Fibroblast of the conjunctiva (primary cell): ENCODE measurements around the gene DACT3.

ENCODE experiments used
- DNase-seq: peaks from one replicate; pipeline ENCODE4 v3.0.0-alpha.2; 2010; ENCODE audit warnings: low read depth

The DACT3 gene

DNA sequence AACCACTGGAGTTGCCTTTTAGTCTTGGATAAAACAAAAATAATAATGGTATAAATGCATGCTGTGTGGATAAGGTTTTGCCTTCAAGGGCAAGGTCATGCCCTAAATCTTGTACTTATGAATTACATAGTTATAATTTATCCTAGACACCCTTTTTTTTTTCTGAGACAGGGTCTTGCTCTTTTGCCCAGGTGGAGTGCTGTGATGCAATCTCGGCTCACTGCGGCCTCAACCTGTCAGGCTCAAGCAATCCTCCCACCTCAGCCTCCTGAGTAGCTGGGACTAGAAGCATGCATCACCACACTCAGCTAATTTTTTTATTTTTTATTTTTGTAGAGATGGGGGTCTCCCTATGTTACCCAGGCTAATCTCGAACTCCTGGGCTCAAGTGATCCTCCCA, 7.7 kb upstream of the DACT3 start:
- no peak for DNase-seq

DNA sequence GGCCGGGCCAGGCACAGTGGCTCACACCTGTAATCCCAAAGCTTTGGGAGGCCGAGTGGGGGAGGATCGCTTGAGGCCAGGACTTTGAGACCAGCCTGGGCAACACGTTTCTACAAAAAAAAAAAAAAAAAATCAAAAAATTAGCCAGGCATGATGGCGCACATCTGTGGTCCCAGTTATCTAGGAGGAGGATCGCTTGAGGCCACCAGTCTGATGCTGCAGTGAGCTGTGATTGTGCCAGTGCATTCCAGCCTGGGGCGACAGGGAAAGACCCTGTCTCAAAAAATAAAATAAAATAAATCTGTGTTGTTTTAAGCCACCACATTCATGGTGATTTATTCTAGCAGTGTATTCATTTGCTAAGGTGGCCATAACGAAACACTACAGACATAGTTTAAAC, 4.1 kb upstream of the DACT3 start:
- no peak for DNase-seq

DNA sequence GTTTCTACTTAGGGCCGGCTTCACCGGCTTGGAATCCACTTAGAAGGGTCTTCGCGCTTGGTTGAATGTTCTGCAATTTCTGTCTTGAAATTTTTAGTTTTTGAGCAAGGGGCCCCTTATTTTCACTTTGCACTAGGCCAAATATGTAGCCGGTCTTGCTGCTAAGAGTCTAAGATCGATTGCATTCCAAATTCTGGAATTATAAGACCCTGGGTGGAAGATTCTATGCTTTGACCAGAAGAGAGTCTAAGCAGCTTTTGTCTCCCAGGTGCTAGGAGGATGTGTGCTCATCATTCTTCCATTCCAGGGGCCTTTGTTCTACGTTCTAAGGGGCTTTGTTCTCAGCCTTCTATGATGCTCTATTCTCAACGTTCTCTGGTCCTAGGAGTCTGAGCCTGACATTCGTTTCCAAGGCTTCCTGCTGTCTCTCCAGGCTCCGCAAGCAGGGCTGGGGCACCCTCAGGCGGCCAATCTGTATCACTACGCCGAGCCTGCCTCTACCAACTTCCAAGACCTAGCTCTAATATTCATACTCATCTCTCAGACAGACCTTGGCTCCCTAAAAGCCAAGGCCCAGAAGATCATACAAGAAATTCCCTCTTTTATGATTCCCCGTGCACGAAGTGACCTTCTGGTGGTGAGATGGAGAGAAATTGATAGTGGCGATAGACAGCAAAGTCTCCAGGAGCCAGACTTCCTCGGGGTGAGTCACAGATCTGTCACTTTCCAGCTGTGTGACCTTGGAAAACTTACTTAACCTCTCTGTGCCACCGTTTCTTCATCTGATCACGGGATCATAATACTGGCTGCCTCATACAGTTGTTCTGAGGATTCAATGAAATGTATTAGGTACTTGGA, 982 bp upstream of the DACT3 start:
- DNase-seq = peak; percentile 82

DNA sequence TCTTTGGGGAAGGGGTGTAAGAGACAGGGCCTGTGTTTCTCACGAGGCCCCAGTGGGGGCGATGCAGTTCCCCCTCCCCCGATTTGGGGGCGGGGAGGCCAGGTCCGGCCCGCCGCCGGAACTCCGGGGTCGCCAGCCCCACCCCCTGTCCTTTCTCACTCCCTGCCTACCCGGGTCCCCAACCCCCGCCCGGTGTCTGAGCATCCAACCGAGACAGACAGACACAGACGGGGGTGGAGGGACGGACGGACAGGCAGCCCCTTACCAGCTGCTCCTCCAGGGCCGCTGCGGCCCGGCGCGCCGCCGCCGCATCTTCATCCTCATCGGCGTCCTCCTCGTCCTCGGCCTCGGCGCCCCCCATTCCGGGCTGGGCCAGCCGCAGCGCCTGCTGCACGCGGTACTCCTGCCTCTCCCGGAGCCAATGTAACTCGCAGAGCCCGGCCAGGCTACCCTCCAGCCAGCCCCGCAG, 397 bp downstream of the DACT3 start:
- DNase-seq = no peak

DNA sequence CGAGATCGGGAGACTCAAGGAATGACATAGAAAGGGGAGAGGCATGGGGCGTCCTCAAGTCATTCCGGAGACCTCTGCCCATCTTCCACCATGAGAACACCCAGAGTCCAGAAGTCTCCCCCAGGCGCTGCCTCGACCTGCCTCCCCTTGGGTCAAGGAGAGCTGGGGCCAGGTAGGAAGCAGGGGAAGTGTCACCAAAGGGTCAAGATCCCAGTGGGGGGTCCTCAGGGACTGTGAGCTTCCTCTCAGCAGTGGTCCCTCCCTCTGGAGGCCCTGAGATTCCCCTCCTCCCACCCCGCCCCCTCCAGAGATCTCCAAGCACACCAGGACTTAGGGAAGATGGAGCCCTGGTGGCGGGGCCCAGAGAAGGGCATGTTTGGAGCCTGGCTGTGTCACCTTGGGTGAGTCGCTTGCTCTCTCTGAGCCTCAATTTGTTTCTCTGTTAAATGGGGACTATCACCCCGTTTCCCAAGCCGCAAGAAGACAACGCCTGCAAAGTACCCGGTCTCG, 919 bp downstream of the DACT3 start:
- DNase-seq = no peak

DNA sequence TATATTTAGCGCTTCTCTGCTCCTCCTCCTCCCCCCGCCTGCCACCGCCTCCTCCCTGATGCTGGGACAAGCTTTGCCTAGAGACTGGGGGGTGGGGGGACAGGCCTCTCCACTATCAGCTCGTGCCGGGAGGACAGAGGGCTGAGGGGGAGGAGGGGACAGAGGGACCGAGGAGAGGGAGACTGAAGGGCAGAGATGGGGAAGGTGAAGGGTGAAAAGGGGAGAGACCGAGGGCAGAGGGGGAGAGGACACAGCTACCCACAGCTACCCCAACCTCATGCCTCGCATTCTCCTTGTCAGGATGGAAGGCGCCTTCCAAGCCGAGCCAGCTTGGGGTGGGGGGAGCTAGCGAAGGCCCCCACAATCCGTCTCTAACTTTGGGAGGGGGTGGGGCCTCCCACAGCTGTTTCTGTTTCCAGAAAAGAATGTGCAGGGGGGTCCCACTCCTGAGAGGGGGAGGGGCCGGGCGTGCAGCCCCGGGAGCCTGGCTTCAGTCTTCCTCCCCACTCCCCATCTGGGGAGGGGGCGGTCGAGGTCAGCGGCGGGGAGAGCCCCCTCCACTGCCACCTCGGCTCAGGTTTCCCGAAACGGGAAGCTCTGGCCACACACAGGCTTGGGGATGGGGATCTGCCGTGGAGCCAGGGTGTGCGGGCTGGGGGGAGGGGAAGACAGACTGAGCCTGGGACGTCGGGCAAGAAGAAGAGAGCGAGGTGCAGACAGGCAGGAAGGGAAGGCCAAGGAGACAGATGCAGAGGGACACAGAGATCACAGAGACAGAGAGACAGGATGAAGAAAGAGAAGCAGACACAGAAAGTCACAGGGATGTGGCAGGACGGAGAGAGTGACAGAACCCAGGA, 1.6 kb downstream of the DACT3 start:
- no peak for DNase-seq

DNA sequence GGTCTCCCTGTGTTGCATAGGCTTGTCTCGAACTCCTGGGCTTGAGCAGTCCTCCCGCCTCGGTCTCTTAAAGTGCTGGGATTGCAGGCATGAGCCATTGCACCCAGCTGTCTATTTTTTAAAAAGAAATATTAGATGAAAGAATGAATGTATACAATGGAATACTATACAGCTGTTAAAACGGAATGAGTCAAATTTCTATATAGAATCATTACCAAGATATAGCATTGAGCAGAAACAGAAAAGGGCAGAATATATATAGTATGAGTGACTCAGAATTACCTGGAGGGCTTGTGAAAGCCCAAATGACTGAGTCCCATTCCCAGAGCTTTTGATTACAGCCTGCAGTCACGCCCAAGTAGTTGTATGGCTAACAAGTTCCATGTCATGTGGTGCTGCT, 4.4 kb downstream of the DACT3 start:
- DNase-seq = no peak

DNA sequence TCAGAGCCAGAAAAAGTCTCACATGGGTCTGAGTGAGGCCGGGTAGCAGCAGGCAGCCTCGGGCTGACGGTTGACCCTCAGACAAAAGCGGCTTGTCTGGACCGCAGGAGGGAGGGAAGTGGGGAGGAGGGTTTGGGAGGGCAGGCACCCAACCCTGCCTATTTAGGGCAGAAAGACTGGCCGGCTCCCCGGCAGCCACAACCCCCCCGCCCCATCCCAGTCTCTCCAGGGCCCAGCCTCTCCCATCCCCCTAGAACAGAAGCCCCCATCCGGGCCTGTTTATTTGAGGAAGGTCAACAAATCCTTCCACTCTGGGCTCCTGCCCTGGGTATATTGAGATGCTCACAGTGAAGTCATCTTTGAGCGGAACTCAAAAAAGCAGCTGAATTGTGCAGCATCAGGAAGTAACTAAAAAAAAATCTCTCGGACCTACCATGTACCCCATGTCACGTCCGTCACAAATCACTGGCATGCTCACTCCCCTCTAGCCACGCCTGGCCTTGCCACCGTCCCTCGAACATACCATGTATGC, 6.3 kb downstream of the DACT3 start:
- DNase-seq = no peak

DNA sequence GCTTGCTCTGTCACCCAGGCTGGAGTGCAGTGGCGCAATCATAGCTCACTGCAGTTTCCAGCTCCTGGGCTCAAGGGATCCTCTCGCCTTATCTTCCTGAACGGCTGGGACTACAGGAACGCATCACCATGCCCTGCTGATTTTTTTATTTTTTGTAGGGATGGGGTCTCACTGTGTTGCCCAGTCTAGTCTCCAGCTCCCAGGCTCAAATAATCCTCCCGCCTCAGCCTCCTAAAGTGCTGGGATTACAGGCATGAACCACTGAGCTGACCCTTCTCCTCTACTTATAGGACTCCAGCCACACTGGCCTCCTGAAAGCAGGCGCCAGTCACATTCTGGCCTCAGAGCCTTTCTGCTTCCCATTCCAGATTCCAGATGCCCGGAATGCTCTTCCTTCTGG, 10.5 kb downstream of the DACT3 start:
- DNase-seq = no peak

DNA sequence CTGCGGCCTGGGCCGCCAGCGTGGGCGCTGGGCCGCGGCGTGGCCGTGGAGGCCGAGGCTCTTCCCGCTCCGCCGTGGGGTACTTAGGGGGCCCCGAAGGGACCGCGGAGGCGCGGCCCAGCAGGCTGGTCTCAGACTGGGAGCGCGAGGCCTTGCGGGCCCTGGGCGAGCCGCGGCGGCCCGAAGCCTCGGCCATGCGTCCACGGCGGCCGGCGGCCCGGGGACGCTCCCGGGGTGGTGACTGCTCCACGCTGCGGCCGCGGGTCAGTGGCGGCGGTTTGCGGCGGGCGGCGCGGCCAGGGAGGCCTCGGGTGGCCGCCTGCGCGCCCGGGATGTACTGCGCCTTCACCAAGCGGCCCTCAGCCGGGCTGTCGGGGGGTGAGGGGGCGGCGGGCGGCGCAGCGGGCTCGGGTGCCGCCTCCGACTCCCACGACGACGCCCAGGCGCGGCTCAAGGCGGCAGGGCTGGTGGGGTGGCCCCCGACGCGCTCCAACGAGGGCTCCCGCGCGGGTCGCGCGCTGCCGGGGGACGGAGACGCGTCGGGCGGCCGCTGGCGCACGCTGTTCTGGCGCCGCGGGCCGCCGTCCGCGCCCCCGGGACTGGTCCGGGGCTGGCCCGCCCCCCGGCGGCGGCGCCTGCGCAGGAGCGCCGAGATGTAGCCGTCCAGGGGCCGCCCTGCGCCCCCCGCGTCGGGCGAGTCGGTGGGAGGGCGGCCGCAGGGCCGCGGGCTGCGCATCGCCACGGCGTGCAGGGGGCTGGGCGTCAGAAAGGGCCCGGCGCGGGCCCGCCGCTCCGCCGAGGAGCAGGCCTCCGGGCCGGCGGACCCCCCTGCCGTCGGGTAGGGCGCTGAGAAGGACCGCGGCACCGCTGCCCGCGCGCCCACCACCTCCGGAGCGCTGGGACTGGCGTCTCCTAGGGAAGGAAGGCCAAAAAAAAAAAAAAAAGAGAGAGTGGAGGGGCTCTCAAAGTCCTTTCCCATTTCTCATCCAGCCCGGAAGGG, 11.7 kb downstream of the DACT3 start:
- DNase-seq = no peak

DNA sequence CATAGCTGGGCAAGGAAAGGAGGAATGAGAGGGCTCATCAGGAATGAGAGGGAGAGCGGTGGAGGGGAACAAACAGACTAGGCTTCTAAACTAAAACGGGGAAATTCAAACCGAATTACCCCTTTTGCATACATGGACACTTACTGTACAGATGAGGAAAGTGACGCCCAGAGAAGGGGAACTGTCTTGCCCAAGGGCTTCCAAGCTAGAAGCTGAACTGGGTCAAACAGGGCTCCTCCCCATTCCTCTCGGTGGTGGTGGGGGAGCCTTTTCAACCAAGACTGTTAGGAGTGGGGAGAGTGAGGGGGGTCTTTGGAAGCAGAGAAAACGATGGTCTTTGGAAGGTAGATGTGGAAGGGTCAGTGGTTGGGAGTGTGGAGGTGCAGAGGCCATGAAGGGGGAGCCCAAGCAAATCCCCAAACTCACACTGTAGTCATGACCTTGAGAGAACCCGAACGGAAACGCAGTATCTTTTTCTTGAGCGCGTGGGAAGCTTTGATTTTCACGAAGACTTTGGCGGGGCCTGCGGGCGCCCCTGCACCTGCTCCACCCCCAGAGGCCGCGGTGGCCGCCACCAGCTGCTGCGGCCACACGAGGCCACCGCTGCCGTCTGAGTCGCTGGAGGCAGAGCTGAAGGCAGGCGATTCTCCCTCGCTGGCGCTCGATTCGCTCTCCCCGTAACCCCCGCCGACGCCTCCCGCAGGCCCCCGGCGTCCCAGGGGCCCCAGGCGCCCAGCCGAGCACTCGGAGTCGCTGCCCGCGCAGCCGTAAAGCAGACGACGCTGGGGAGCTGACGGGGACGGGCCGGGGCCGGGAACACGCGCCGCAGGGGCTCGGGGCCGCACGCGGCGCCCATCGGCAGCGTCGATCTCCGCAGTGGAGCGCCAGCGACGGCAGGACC, 12.7 kb downstream of the DACT3 start:
- DNase-seq = no peak

DNA sequence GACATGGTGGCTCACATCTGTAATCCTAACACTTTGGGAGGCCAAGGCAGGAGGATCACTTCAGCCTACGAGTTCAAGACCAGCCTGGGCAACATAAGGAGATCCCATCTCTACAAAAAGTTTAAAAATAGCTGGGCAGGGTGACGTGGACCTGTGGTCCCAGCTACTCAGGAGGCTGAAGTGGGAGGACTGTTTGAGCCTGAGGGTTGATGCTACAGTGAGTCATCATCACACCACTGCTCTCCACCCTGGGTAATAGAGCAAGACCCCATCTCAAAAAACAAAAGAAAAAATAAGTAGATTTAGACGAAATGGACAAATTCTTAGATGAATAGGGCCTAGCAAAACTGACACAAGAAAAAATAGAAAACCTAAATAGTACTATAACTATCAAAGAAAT, 14.6 kb downstream of the DACT3 start:
- DNase-seq = no peak

DNA sequence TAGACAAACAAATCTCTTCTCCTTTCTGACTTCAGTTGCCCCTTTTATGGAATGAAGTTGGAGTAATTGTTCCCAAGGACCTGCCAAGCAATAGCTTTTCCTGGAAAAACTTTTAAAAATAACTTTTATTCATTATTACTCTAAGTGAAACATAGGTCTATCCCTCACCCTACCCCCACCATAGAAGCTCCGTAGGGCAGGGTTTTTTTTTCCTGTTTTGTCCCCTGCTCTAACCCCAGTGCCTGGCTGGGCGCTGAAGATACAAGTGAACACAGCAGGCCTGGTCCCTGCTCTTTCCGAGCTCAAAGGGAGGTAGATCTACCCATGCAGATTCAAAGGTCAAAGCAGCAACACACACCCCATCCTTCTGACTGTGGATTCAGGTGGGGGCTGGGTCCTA, 16.3 kb downstream of the DACT3 start:
- no peak for DNase-seq

DNA sequence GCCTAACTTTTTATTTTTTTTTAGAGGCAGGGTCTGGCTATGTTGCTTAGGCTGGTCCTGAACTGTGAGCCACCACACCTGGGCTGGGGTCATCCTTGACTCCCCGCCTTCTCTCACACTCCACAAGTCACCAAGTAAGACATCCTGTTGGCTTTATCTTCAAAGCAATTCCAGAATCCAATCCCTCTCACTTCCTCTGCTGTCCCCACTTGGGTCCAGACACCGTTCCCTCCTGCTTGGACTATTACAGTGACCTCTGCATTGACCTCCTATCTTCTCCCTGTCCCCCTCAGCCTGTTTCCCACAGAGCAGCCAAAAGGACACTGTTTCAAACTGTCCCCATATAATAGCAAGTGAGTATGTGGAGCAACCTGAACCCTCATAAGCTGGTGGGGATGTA, 20.3 kb downstream of the DACT3 start:
- no peak for DNase-seq

DNA sequence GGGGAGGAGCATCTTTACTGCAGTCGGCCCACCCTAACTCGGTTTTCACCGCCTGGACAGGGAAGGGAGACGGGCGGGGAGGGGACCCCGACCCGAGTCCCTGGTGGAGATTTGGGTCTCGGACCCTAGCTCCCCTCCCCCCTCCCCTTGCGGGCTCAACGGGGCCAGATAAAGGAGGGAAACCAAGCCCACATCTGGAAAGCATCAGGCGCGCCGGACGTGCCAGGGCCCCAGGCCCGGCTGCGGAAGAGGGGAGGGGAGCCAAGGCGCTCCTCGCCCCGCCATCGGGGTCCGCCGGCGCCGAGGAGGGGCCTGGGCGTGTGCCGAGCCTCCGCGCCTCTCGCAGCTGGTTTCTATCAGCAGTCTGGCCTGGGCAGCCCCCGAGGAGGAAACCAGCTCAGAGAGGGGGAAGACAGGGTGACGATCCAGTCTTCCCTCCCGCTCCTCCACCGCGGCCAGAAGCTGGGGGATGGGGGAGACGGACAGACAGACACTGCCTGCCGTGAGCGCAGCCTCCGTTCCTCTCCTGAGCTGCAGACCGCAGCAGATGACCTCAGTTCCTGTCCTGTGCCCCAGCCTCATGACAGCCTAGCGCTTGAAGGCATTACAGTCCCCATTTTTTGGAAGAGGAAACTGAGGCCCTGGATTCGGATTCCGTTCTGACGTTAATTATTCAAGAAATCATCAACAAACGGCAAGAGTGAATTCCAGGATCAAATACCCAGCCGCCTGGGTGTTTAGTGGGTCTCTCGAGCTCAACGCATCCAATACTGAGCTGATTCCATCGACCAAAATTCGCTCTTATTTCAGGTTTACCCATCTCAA, 21.4 kb downstream of the DACT3 start:
- peak; percentile 65 for DNase-seq

DNA sequence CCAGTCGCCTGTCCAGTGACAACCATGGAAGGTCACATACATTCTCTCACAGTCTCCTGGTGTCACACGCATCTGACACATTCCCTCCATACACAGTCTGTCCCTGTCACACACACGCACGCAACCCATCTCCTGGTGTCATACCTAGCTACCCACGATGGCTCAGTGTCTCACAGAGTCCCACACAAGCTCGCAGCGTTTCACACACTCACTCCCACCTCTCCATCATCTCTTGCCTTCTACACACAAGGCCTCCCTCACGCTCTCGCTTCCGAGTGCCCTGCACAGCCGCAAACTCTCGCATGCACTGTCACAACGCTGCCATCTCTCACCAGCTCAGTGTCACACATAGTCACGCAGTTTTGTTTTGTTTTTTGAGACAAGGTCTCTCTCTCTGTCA, 23.8 kb downstream of the DACT3 start:
- DNase-seq = no peak

DNA sequence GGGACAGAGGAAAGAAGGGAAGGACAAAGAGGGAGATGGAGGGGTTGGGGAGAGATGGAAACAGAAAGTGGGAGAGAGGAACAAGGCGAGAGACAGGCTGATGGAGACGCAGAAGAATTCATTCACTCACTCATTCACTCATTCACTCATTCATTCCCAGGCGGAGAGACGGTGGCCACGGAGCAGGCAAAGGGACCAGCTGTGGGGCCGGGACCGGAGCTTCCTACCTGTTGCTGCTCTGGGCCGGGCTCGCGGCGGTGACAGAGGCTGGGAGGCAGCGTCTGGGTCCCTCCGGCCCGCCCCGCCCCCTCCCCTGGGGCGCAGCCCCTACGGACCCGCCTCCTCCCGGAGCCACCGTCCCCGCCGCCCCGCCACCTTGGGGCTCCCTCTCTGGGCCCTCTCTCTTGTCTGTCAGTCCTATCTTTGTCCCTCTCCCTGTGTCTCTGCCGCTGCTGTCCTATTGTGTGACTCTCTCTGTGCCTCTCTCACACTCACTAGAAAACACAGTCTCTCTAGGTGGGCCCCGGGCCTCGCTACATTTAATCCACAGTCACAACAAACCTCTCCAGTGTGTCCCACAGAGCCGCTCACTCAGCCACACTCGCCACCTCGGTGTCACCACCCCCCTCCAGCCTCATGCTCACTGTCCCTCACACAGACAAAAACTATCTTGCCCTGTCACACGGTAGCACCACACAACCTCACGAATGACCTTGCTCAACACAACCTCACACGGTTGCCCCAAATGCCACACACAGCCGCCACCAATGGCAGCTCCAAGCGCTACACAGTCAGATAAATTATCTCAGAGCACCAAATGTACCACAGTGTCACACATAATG, 24.8 kb downstream of the DACT3 start, which contains the start of gene GNG8:
TSS of gene GNG8 (minus strand) at position 283 of the 842 bp plus-strand sequence. CDS start 1,520 bp downstream, outside the sequence.
- DNase-seq = no peak

DNA sequence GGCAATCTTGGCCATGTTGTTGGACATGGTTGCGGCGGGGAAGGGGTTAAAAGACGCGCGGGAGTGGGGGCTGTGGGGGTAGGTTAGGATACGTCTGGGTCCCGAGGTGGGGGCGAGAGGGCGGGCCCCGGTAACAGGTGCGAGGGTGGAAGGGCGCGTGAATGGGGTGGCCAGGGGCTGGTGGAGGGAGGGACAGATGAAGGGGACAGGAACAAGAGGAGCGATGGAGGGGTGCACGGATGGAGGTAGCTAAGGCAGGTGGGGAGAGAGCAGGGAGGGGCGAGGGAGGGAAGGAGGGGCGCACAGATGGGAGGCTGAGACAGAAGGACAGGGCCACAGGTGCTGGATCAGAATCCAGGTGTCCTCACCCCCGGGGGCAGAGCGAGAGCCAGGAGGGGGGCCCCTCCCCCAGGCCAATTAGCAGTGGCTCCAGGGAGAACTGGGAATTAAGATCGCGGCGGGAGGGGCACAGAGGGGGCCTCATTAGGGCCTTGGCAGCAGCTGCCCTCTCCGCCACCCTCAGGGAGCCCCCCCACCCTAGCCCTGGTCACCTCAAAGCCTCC, 26.2 kb downstream of the DACT3 start:
- no peak for DNase-seq
